Breast epithelium (tissue), 4 donors: ENCODE measurements around the gene SFXN1. TPM values are rescaled to one million over a fixed set of nuclear protein-coding genes. Genes with fewer than 3 reads are reported as not detected.

Experiments used
- DNase-seq, 2 donors: peaks; one replicate each; pipeline ENCODE4 v3.0.0-alpha.2; 2019; ENCODE audit warnings: low spot score in 2 of 2
- H3K27ac ChIP-seq, 2 donors: fragments of 200-600 bp; sonication (generic) in 1 of 2; one replicate each; pipeline ENCODE4 v1.5.1; 2016 to 2019; ENCODE audit warnings: mild to moderate bottlenecking in 1 of 2
- H3K27me3 ChIP-seq, 2 donors: fragments of 200-600 bp; sonication (generic) in 1 of 2; one replicate each; pipeline versions ENCODE4 v1.5.1 to v1.6.0; 2017 to 2019; ENCODE audit warnings: control low read depth in 1 of 2, mild to moderate bottlenecking in 1 of 2
- H3K36me3 ChIP-seq: fragments of 200-600 bp; one replicate; pipeline ENCODE4 v1.5.1; 2019
- H3K4me1 ChIP-seq, 2 donors: fragments of 200-600 bp; sonication (generic); one replicate each; pipeline ENCODE4 v1.5.1; 2016 to 2019; ENCODE audit warnings: control low read depth in 1 of 2
- H3K4me3 ChIP-seq, 3 donors: fragments of 200-600 bp; sonication (generic); 1 replicate in 2 of 3; 2 replicates in 1 of 3; pipeline ENCODE4 v1.5.1; 2016 to 2019; ENCODE audit warnings: mild to moderate bottlenecking in 3 of 3, moderate library complexity in 2 of 3
- H3K9me3 ChIP-seq, 2 donors: fragments of 200-600 bp; sonication (generic) in 1 of 2; one replicate each; pipeline ENCODE4 v1.5.1; 2016 to 2019; ENCODE audit warnings: control low read depth in 1 of 2
- CTCF ChIP-seq, 3 donors: fragments of 450-650 bp; IDR thresholded peaks; one replicate each; pipeline ENCODE4 v1.5.1; 2016 to 2017; ENCODE audit warnings: antibody characterized with exemption in 3 of 3, mild to moderate bottlenecking in 3 of 3, moderate library complexity in 3 of 3
- POLR2A ChIP-seq: fragments of 450-650 bp; IDR thresholded peaks from one replicate; pipeline ENCODE4 v1.6.1; 2016; ENCODE audit warnings: antibody characterized with exemption, mild to moderate bottlenecking, moderate library complexity
- POLR2AphosphoS5 ChIP-seq, 3 donors: sonication (generic); formaldehyde crosslinking; IDR thresholded peaks; one replicate each; pipeline ENCODE4 v1.6.1; 2017; ENCODE audit warnings: antibody characterized with exemption in 3 of 3
- intact Hi-C: fragments of 100-400 bp; cut with DNase I; formaldehyde crosslinking; loops from one replicate; pipeline ENCODE4 v1.15.1; 2023; ENCODE audit warnings: low total_unique reads
- total RNA-seq, 3 donors: library from RNA; depleted of rRNA; stranded (reverse); fragments of >200 nt; gene quantifications; one replicate each; pipeline ENCODE4 v1.1.0, GENCODE V29; 2016

SFXN1 gene
- total RNA-seq, 3 donors from 2014 or later: 16.6 to 30.5 (median 20.9) TPM

GRCh38 chr5:175576591-175576990 lies 98.2 kb downstream of the SFXN1 start:
- H3K9me3 ChIP-seq: no peaks in the 10 kb centered on the region
- peaks cover 0 to 25% of the 10 kb centered on the region in 2 donors for H3K27me3 ChIP-seq
- H3K27ac ChIP-seq: no peak overlapping the region
- intact Hi-C loops: no loop called here
- no peak for TF ChIP-seq POLR2A
- no peak for TF ChIP-seq CTCF (IDR thresholded peaks at IDR 0.05)
- TF ChIP-seq POLR2AphosphoS5 (IDR thresholded peaks at IDR 0.05): no peak
- DNase-seq: no peak
- no peaks in the 10 kb centered on the region for H3K36me3 ChIP-seq
- H3K4me3 ChIP-seq: no peak overlapping the region
- H3K4me1 ChIP-seq: no peaks in the 10 kb centered on the region

Other genes with a start within 250 kb of the SFXN1 start
- gene DRD1, start 34.4 kb upstream of the SFXN1 start, total RNA-seq: under 1 TPM in 2 of 3 donors, not detected in 1; under 0.01 to 0.33 TPM
- 1 to 10 TPM in 2 of 3 donors, under 1 TPM in 1; 0.73 to 5.0 (median 2.0) TPM for gene HRH2, start 179.5 kb downstream of the SFXN1 start, total RNA-seq